Activated naive CD4-positive, alpha-beta T cell treated with anti-CD3 and anti-CD28 coated beads, Interleukin-2, amount 10 ng/mL, durations not matched to agents 7 days and 5 days (primary cell): Measurements from ENCODE around the gene FSTL3.
"Not testable (repeated sequence)": the region's sequence is repeated elsewhere in the genome, so short reads cannot be mapped to it uniquely, and the experiment has no call there.

Source experiments
- CTCF ChIA-PET: fragments of 350-600 bp; sonication (Branson Sonifier 250); formaldehyde crosslinking; loops from one replicate; lab custom pipeline; 2021; ENCODE audit warnings: antibody characterized with exemption; lab: Charles Lee
- DNase-seq: peaks from one replicate; pipeline ENCODE4 v3.0.0-alpha.2; 2020
- H3K27ac Mint-ChIP-seq: one replicate; pipeline ENCODE4 v1.8.0; 2021; ENCODE audit warnings: mild to moderate bottlenecking, moderate library complexity, mixed read lengths
- H3K27me3 Mint-ChIP-seq: one replicate; pipeline ENCODE4 v1.8.0; 2021; ENCODE audit warnings: mild to moderate bottlenecking, mixed read lengths
- H3K36me3 Mint-ChIP-seq: one replicate; pipeline ENCODE4 v1.8.0; 2021; ENCODE audit warnings: mixed read lengths
- H3K4me1 Mint-ChIP-seq: one replicate; pipeline ENCODE4 v1.8.0; 2021; ENCODE audit warnings: mixed read lengths
- H3K4me3 Mint-ChIP-seq: one replicate; pipeline ENCODE4 v1.8.0; 2021; ENCODE audit warnings: mild to moderate bottlenecking, moderate library complexity, mixed read lengths
- H3K9me3 Mint-ChIP-seq: one replicate; pipeline ENCODE4 v1.8.0; 2021; ENCODE audit warnings: mixed read lengths

FSTL3 gene

DNA sequence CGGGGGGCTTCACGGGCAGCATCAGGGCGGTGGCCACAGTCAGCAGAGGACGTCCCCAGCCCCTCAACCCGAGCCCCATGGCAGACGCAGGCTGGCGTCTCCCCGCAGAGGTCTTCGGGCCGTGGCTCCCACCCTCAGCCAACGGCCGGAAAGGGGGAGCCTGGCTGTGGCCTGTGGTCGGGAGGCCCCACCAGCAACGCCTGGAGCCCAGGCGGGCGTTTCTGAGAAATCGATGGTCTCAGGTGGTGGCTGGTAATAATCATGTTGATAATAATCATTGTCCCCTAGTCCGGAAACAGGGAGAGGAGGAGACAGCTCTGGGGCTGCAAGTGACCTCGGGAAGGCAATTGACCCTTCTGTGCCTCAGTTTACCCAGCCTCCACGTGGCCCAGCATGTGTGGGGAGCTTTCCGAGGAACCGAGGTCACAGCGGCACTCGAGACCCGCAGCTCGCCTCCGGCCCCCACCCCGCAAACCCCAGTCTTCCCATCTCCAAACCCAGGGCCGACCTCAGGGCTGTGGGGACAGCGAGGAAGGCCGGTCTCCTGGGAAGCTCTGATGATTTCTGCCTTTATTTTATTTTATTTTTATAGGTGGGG, 19.3 kb downstream of the FSTL3 start, which contains the start of gene PRSS57:
Gene PRSS57, minus strand, starts transcription at position 101 of the 598 bp plus-strand sequence. Its CDS starts 22 bp downstream, at position 79.
- CTCF ChIA-PET, result no interaction called here
- no peak for DNase-seq
- H3K27ac Mint-ChIP-seq, result no peak within 1 kb of the TSS
- H3K27me3 Mint-ChIP-seq, result peaks cover 52% of the 10 kb centered on the region
- H3K9me3 Mint-ChIP-seq, result no peaks in the 10 kb centered on the region
- H3K36me3 Mint-ChIP-seq, result no peaks in the 10 kb centered on the region
- no peak within 1 kb of the TSS for H3K4me3 Mint-ChIP-seq
- H3K4me1 Mint-ChIP-seq, result no peaks in the 10 kb centered on the region

DNA sequence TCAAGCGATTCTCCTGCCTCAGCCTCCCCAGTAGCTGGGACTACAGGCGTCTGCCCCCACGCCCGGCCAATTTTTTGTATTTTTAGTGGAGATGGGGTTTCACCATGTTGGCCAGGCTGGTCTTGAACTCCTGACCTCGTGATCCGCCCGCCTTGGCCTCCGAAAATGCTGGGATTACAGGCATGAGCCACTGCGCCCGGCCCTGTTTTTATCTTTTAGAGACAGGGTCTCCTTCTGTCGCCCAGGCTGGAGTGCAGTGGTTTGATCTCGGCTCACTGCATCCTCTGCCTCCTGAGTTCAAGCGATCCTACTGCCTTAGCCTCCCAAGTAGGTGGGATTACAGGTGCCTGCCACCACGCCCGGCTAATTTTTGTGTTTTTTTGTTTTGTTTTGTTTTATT, 22.3 kb downstream of the FSTL3 start:
- not testable (repeated sequence) for DNase-seq, H3K36me3 Mint-ChIP-seq, H3K4me3 Mint-ChIP-seq, H3K9me3 Mint-ChIP-seq, H3K4me1 Mint-ChIP-seq, H3K27ac Mint-ChIP-seq
- CTCF ChIA-PET, result interaction anchor here (0.6 to 1.0 kb wide), 2 partner anchors 19 to 39 kb away, joined by 3 read pairs; no protein-coding TSS in a partner anchor
- peaks cover 56% of the 10 kb centered on the region for H3K27me3 Mint-ChIP-seq

- DNase-seq, H3K4me3 Mint-ChIP-seq, CTCF ChIA-PET, H3K27ac Mint-ChIP-seq, H3K9me3 Mint-ChIP-seq, H3K36me3 Mint-ChIP-seq: not testable (repeated sequence)
- Mint-ChIP-seq H3K4me1 (peaks cover 13% of the 10 kb centered on the region), H3K27me3 (peaks cover 55% of the 10 kb centered on the region)
Measured at GRCh38 chr19:699885-700284, 23.7 kb downstream of the FSTL3 start.

DNA sequence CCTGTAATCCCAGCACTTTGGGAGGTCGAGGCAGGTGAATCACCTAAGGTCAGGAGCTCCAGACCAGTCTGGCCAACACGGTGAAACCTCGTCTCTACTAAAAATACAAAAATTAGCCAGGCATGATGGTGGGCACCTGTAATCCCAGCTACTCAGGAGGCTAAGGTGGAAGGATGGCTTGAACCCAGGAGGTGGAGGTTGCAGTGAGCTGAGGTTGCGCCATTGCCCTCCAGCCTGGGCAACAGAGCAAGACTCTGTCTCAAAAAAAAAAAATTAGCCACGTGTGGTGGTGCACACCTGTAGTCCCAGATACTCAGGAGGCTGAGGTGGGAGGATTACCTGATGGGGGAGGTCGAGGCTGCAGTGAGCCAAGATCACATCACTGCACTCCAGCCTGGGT, 26.7 kb downstream of the FSTL3 start:
- CTCF ChIA-PET, DNase-seq, H3K27ac Mint-ChIP-seq, H3K4me3 Mint-ChIP-seq, H3K9me3 Mint-ChIP-seq, H3K36me3 Mint-ChIP-seq: not testable (repeated sequence)
- peaks cover 61% of the 10 kb centered on the region for H3K27me3 Mint-ChIP-seq
- peaks cover 13% of the 10 kb centered on the region for H3K4me1 Mint-ChIP-seq

DNA sequence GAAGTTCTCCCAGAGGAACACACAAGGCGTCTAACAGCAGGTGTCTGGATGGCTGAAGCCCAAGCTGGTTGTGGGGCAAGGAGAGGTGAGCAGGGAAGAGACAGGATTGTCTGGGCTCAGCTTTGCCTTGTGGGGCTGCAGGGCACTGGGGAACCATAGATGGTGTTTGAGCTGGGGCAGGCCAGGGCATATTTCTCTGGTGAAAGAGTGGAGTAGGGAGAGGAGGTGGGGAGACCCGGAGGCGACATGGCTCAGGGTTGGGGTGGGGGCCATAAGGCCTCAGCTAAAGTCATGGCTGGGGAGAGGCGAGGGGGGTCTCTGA, 27.1 kb downstream of the FSTL3 start:
- Mint-ChIP-seq H3K9me3 (no peaks in the 10 kb centered on the region), H3K4me3 (no peak overlapping the region), H3K4me1 (peaks cover 13% of the 10 kb centered on the region), H3K36me3 (no peaks in the 10 kb centered on the region), H3K27me3 (peaks cover 61% of the 10 kb centered on the region), H3K27ac (no peak overlapping the region)
- CTCF ChIA-PET, result no interaction called here
- DNase-seq, result no peak

GRCh38 chr19:703651-704446, 27.7 kb downstream of the FSTL3 start:
- Mint-ChIP-seq H3K4me3 (no peak overlapping the region), H3K4me1 (peaks cover 13% of the 10 kb centered on the region), H3K27ac (no peak overlapping the region), H3K36me3 (no peaks in the 10 kb centered on the region), H3K9me3 (no peaks in the 10 kb centered on the region), H3K27me3 (peaks cover 61% of the 10 kb centered on the region)
- DNase-seq, result peak; percentile 70
- CTCF ChIA-PET, result interaction anchor here (0.7 kb wide), 1 partner anchor 117 kb away, joined by 3 read pairs; no protein-coding TSS in a partner anchor

DNA sequence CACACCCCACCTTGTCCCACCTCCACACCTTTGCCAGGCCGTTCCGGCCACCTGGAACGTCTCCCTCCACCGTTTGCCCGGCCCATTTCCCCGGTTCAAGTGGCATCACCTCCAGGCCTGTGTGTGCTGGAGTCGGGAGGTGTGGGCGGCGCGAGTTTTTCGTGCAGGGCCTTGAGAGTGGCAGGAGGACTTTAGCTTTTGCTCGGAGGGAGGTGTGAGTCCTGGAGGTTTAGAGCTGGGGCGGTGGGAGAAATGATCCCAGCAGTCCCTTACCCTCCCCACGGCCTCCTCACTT, 28.2 kb downstream of the FSTL3 start:
- no peak for DNase-seq
- Mint-ChIP-seq H3K27me3 (peaks cover 57% of the 10 kb centered on the region), H3K36me3 (no peaks in the 10 kb centered on the region), H3K4me1 (peaks cover 13% of the 10 kb centered on the region), H3K27ac (no peak overlapping the region), H3K4me3 (no peak overlapping the region), H3K9me3 (no peaks in the 10 kb centered on the region)
- CTCF ChIA-PET, result no interaction called here

DNA sequence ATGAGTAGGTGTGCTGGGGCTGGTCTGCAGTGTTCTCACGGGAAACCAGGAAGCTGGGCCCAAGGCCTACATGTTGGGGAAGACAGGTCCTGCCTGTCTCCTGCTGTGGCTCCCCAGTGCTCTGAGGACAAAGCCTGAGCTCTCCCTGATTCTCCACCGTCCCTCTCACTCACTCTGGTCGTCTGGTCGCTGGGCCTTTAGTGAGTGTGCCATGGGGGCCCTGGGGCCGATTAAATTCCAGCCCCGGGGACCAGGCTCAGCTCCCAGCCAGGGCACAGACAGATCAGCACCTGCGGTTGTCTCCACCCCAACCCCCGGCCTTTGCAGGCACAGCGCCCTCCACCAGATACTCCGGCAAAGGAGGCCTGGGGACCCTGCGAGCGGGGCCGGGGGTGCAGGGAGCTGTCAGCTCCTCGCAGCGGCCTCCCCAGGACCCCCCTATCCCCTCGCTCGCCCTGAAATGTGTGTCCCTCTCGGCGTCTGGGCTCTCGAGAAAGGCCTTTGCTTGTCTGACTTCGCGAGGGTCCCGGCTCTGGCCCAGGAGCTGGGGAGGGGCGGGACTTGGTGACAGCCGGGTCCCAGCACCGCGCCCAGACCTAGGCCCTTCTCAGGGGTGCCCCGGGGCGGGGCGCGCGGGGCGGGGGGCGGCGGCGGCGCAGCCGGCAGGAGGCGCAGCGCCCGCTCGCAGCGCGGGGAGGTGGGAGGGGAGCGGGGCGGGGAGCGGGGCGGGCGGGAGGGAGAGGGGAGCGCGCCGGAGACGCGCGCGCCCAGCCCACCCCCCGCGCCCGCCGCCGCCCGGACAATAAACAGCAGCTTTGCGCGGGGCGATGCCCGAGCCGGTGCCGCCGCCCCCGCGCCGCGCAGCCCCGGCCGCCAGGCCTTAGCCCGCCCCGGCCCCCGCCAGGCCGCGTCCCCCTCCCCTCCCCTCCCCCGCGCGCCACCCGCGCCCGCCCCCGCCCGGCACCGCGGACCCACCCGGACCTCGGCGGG, 32.3 kb downstream of the FSTL3 start, which contains the start of gene PALM:
Gene PALM, plus strand, starts transcription at position 782 of the 990 bp plus-strand sequence. CDS start 212 bp downstream, outside the sequence.
- H3K9me3 Mint-ChIP-seq, result no peaks in the 10 kb centered on the region
- no peak for DNase-seq
- H3K27me3 Mint-ChIP-seq, result peaks cover 81% of the 10 kb centered on the region
- no peak within 1 kb of the TSS for H3K27ac Mint-ChIP-seq
- CTCF ChIA-PET, result interaction anchor here (0.9 to 1.6 kb wide), 2 partner anchors 15 to 26 kb away, joined by 3 read pairs; no protein-coding TSS in a partner anchor
- H3K36me3 Mint-ChIP-seq, result no peaks in the 10 kb centered on the region
- peaks cover 7% of the 10 kb centered on the region for H3K4me1 Mint-ChIP-seq
- no peak within 1 kb of the TSS for H3K4me3 Mint-ChIP-seq

GRCh38 chr19:709196-709964, 33.2 kb downstream of the FSTL3 start:
- H3K36me3 Mint-ChIP-seq, result no peaks in the 10 kb centered on the region
- H3K4me3 Mint-ChIP-seq, result no peak overlapping the region
- H3K4me1 Mint-ChIP-seq, result peaks cover under 1% of the 10 kb centered on the region
- no peak for DNase-seq
- H3K27me3 Mint-ChIP-seq, result peaks cover 73% of the 10 kb centered on the region
- H3K27ac Mint-ChIP-seq, result no peak overlapping the region
- CTCF ChIA-PET, result no interaction called here
- no peaks in the 10 kb centered on the region for H3K9me3 Mint-ChIP-seq

- H3K27ac Mint-ChIP-seq, result no peak overlapping the region
- no peak for DNase-seq
- no peaks in the 10 kb centered on the region for H3K36me3 Mint-ChIP-seq
- no peaks in the 10 kb centered on the region for H3K4me1 Mint-ChIP-seq
- CTCF ChIA-PET, result no interaction called here
- no peak overlapping the region for H3K4me3 Mint-ChIP-seq
- H3K27me3 Mint-ChIP-seq, result peaks cover 66% of the 10 kb centered on the region
- no peaks in the 10 kb centered on the region for H3K9me3 Mint-ChIP-seq
Measured at GRCh38 chr19:709965-710571, 33.9 kb downstream of the FSTL3 start.

DNA sequence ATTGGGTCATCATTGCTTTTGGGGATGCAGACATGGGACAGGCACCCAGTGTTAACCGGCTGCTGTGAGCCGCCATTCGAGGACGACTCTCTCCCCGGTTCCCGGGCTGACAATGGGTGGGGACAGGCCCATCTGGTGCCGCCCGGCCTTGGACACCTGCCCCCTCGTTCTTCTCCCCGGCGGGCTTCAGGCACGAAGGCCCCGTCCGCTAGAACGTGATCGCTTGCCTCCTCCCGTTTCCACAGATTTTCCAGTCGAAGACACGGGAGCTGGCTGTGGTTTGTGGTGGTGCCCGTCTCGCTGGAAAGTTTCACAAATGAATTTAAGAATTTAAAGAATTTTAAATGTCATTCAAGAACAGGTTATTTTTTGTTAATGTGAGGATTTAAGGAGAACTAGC, 34.6 kb downstream of the FSTL3 start:
- H3K27ac Mint-ChIP-seq, result no peak overlapping the region
- H3K9me3 Mint-ChIP-seq, result peaks cover 6% of the 10 kb centered on the region
- no peak for DNase-seq
- H3K36me3 Mint-ChIP-seq, result no peaks in the 10 kb centered on the region
- H3K27me3 Mint-ChIP-seq, result peaks cover 67% of the 10 kb centered on the region
- CTCF ChIA-PET, result no interaction called here
- no peaks in the 10 kb centered on the region for H3K4me1 Mint-ChIP-seq
- no peak overlapping the region for H3K4me3 Mint-ChIP-seq

- Mint-ChIP-seq H3K27me3 (peaks cover 66% of the 10 kb centered on the region), H3K27ac (no peak overlapping the region), H3K9me3 (peaks cover 8% of the 10 kb centered on the region), H3K4me1 (no peaks in the 10 kb centered on the region), H3K4me3 (no peak overlapping the region), H3K36me3 (no peaks in the 10 kb centered on the region)
- CTCF ChIA-PET, result no interaction called here
- DNase-seq, result no peak
Measured at GRCh38 chr19:711254-711653, 35.1 kb downstream of the FSTL3 start.

GRCh38 chr19:715347-715746, 39.2 kb downstream of the FSTL3 start:
- Mint-ChIP-seq H3K4me3 (no peak overlapping the region), H3K27me3 (peaks cover 58% of the 10 kb centered on the region), H3K9me3 (peaks cover 8% of the 10 kb centered on the region), H3K4me1 (no peaks in the 10 kb centered on the region), H3K36me3 (no peaks in the 10 kb centered on the region), H3K27ac (no peak overlapping the region)
- DNase-seq, result no peak
- CTCF ChIA-PET, result no interaction called here
